Daoy (cell line): ENCODE measurements around the gene PON3. TPM values are rescaled to one million over a fixed set of nuclear protein-coding genes. Genes with fewer than 3 reads are reported as not detected.

Experiments used
- total RNA-seq: library from RNA; depleted of rRNA; stranded (reverse); fragments of >200 nt; shearing (Covaris generic); gene quantifications from 2 replicates; pipeline ENCODE4 v1.2.3, GENCODE V29; 2014; rRNA removed

The PON3 gene
- total RNA-seq, 1 experiment from 2014 or later: not detected

Other genes with a start within 250 kb of the PON3 start
- not detected in 2 replicates for gene PON1, start 71.8 kb downstream of the PON3 start, total RNA-seq
- gene PON2, start 38.7 kb upstream of the PON3 start, total RNA-seq: 44.2 and 52.6 TPM in 2 replicates
- gene ASB4, start 89.6 kb upstream of the PON3 start, total RNA-seq: 0.06 TPM in 1 of 2 replicates, not detected in the other
- 0.63 and 0.71 TPM in 2 replicates for gene PDK4, start 200.1 kb upstream of the PON3 start, total RNA-seq